ENCODE measurements around the gene TOX2.

Gene TOX2

DNA sequence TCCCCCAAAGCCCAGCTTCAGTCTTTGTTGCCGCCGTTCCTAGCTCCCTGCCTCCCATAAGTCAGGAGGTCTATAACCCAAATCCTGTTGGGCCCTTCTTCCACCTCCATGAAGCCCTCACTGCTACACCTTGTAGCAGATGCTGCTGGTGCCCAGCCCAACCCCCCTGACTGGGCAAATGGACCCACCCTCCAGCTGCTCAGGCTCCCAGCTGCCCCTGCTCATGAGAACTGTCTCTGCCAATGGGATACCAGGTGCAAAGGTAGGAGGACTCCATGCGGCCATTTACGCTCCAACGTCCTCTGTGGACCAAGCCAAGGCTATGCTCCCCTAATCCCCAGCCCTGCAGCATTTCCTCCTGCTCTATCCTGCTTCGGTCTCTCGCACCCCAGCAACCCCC lies 200.5 kb downstream of the TOX2 start:
- Histone ChIP-seq H3K4me1 (no peaks in the 10 kb centered on the region), H3K4me2 (ENCODE audit: low read length) (no peak overlapping the region), H3K9me3 (ENCODE audit: control insufficient read depth, low read length) (no peaks in the 10 kb centered on the region), H3K9ac (no peak overlapping the region), H3K27ac (no peak overlapping the region), H3K79me2 (no peaks in the 10 kb centered on the region), H3K4me3 (ENCODE audit: low read depth, low read length) (no peak overlapping the region), H3K27me3 (ENCODE audit: control insufficient read depth, insufficient read depth, low read length) (no peaks in the 10 kb centered on the region), H2AFZ (no peak overlapping the region), H3K36me3 (ENCODE audit: control insufficient read depth, insufficient read depth, low read length) (no peaks in the 10 kb centered on the region)
- no peak for TF ChIP-seq CTCF (IDR thresholded peaks at IDR 0.05)

GRCh38 chr20:44115762-44116644 lies 201.4 kb downstream of the TOX2 start:
- Histone ChIP-seq H3K9ac (no peak overlapping the region), H3K27me3 (ENCODE audit: control insufficient read depth, insufficient read depth, low read length) (no peaks in the 10 kb centered on the region), H3K9me3 (ENCODE audit: control insufficient read depth, low read length) (no peaks in the 10 kb centered on the region), H2AFZ (peak overlapping the region; percentile 27), H3K4me3 (ENCODE audit: low read depth, low read length) (no peak overlapping the region), H3K27ac (no peak overlapping the region), H3K4me2 (ENCODE audit: low read length) (no peak overlapping the region), H3K79me2 (no peaks in the 10 kb centered on the region), H3K4me1 (no peaks in the 10 kb centered on the region), H3K36me3 (ENCODE audit: control insufficient read depth, insufficient read depth, low read length) (no peaks in the 10 kb centered on the region)
- TF ChIP-seq CTCF (IDR thresholded peaks at IDR 0.05): no peak

- no peak overlapping the region for H3K9ac ChIP-seq
- TF ChIP-seq CTCF (IDR thresholded peaks at IDR 0.05): no peak
- H3K4me1 ChIP-seq: no peaks in the 10 kb centered on the region
- H3K4me2 ChIP-seq (ENCODE audit: low read length): no peak overlapping the region
- H3K9me3 ChIP-seq (ENCODE audit: control insufficient read depth, low read length): no peaks in the 10 kb centered on the region
- no peaks in the 10 kb centered on the region for H3K36me3 ChIP-seq (ENCODE audit: control insufficient read depth, insufficient read depth, low read length)
- H3K79me2 ChIP-seq: no peaks in the 10 kb centered on the region
- H3K27me3 ChIP-seq (ENCODE audit: control insufficient read depth, insufficient read depth, low read length): no peaks in the 10 kb centered on the region
- no peak overlapping the region for H3K27ac ChIP-seq
- no peak overlapping the region for H3K4me3 ChIP-seq (ENCODE audit: low read depth, low read length)
- H2AFZ ChIP-seq: no peak overlapping the region
These were observed 202.9 kb downstream of the TOX2 start for GRCh38 chr20:44117296-44118184.

- H3K36me3 ChIP-seq (ENCODE audit: control insufficient read depth, insufficient read depth, low read length): no peaks in the 10 kb centered on the region
- H3K79me2 ChIP-seq: no peaks in the 10 kb centered on the region
- no peak overlapping the region for H3K9ac ChIP-seq
- no peaks in the 10 kb centered on the region for H3K4me1 ChIP-seq
- no peak for TF ChIP-seq CTCF (IDR thresholded peaks at IDR 0.05)
- no peak overlapping the region for H3K27ac ChIP-seq
- H3K27me3 ChIP-seq (ENCODE audit: control insufficient read depth, insufficient read depth, low read length): no peaks in the 10 kb centered on the region
- no peak overlapping the region for H3K4me3 ChIP-seq (ENCODE audit: low read depth, low read length)
- H3K9me3 ChIP-seq (ENCODE audit: control insufficient read depth, low read length): no peaks in the 10 kb centered on the region
- no peak overlapping the region for H2AFZ ChIP-seq
- H3K4me2 ChIP-seq (ENCODE audit: low read length): no peak overlapping the region
These were observed 203.8 kb downstream of the TOX2 start for GRCh38 chr20:44118185-44119033.

Measured in parathyroid adenoma (tissue), 2 donors.